ENCODE results near the gene ID2.

DNA sequence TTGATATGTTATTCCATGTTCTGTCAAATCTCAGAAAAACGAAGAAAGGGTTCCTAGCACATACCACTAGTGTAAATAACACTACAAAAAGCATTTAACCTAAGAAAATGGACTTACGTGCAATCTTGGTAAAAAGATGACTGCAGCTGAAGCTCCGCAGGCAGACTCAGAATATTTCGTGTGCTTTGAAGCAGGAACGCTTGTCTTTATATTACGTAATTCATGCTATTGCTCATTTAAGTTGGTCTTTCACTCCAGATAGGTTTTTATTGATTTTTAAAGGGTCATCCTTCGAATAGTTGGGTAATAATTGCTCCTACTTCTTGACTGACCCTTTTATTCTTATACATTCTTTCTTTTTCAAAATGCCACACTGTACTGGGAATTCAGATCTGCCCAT, 44.0 kb downstream of the ID2 start:
- TF ChIP-seq, protein P1, sequence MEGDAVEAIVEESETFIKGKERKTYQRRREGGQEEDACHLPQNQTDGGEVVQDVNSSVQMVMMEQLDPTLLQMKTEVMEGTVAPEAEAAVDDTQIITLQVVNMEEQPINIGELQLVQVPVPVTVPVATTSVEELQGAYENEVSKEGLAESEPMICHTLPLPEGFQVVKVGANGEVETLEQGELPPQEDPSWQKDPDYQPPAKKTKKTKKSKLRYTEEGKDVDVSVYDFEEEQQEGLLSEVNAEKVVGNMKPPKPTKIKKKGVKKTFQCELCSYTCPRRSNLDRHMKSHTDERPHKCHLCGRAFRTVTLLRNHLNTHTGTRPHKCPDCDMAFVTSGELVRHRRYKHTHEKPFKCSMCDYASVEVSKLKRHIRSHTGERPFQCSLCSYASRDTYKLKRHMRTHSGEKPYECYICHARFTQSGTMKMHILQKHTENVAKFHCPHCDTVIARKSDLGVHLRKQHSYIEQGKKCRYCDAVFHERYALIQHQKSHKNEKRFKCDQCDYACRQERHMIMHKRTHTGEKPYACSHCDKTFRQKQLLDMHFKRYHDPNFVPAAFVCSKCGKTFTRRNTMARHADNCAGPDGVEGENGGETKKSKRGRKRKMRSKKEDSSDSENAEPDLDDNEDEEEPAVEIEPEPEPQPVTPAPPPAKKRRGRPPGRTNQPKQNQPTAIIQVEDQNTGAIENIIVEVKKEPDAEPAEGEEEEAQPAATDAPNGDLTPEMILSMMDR (IDR thresholded peaks at IDR 0.05) = no peak
- TF ChIP-seq EP300 (IDR thresholded peaks at IDR 0.05; ENCODE audit: low read depth) = no peak
- TF ChIP-seq POLR2A (IDR thresholded peaks at IDR 0.05) = no peak

Data from transverse colon (tissue), 3 donors.